Measurements from ENCODE around the gene SLC9A3. TPM values are rescaled to one million over a fixed set of nuclear protein-coding genes. Genes with fewer than 3 reads are reported as not detected.

Gene SLC9A3
- total and polyA plus RNA-seq, 4 experiments from 2014 or later: 2.2 to 3.1 (median 2.8) TPM

DNA sequence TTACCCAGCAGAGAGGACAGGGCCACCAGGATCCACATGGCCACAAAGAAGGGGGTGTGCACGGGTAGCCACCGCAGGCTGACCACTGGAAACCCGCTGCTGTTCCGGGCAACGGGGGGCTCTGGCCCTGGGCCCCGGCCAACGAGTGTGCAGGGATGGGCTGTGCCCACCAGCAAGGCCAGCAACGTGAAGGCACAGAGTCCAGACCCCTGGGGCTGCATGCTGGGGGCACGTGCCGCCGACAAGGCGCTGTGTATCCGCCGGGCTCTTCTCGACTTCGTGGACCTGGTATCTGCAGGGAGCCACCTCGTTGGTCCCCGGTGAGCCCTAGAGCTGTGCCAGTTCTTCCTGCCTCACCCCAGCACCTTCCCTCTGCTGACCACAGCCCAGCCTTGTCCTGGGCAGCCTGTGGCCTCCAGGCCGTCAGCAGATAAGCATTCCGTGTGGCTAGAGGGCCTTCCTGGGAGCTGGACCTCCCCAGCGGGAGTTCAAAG, 45.7 kb upstream of the SLC9A3 start:
- CTCF ChIA-PET (ENCODE audit: partially characterized antibody): interaction anchor here (1.1 kb wide), 1 partner anchor 10 kb away, joined by 3 read pairs; no protein-coding TSS in a partner anchor
- H3K9me3 Mint-ChIP-seq: peaks cover 0 to 4% (median under 1%) of the 10 kb centered on the region in 8 donors

DNA sequence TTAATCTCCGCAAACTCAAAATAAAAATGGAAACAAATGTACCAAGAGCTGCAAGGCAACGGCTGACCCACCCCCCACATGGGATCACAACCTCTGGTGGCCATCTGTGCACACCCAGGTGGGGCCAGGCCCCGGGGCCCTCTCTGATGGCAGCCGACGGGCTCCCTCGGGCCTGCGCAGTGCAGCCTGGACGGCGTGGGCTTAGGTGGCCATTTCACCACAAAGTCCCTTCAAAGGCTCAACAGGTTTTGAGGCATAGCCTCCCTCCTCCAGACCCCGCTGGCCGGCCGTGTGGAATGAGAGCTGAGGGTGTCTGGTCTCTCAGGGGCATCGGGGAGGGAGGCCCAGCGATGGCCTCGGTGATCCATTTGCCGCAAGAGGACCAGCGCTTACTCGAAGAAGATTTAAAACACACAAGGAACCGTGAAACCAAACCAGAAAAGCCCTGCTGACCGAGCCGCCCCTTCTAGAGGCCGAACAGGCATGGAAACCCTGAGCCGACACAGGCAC, 45.2 kb upstream of the SLC9A3 start:
- ChIA-PET CTCF (ENCODE audit: partially characterized antibody) (interaction anchor here (1.1 kb wide), 1 partner anchor 10 kb away, joined by 3 read pairs; no protein-coding TSS in a partner anchor), POLR2A (ENCODE audit: partially characterized antibody) (no interaction called here)
- H3K36me3 Mint-ChIP-seq: no peaks in the 10 kb centered on the region
- H3K4me1 Mint-ChIP-seq: no peaks in the 10 kb centered on the region
- intact Hi-C loops (cut with micrococcal nuclease): no loop called here
- Histone ChIP-seq H3K27ac (ENCODE audit: low read depth, low read length) (no peak overlapping the region), H3K4me3 (ENCODE audit: low read length in 2 of 2) (no peak overlapping the region), H3K27me3 (ENCODE audit: insufficient read depth, low read length) (no peaks in the 10 kb centered on the region), H3K9me3 (ENCODE audit: control insufficient read depth in 1 of 2, low read length in 2 of 2) (no peaks in the 10 kb centered on the region), H3K36me3 (ENCODE audit: insufficient read depth, low read length) (no peaks in the 10 kb centered on the region), H3K4me1 (ENCODE audit: insufficient read depth, low read length) (no peaks in the 10 kb centered on the region)
- peaks cover 13 to 24% of the 10 kb centered on the region in 2 donors for H3K27me3 Mint-ChIP-seq
- no peak for DNase-seq
- H3K4me3 Mint-ChIP-seq: no peak overlapping the region
- no peaks in the 10 kb centered on the region for H3K9me3 Mint-ChIP-seq
- no peak overlapping the region for H3K27ac Mint-ChIP-seq

More for the DNA sequence above, 45.7 kb upstream of the SLC9A3 start:
- H3K27me3 ChIP-seq (ENCODE audit: insufficient read depth, low read length): no peaks in the 10 kb centered on the region
- Mint-ChIP-seq H3K36me3 (no peaks in the 10 kb centered on the region), H3K27ac (no peak overlapping the region), H3K4me3 (no peak overlapping the region), H3K27me3 (peaks cover 15 to 28% of the 10 kb centered on the region in 2 donors), H3K4me1 (no peaks in the 10 kb centered on the region)
- no peak overlapping the region for H3K27ac ChIP-seq (ENCODE audit: low read depth, low read length)
- POLR2A ChIA-PET (ENCODE audit: partially characterized antibody): no interaction called here
- H3K4me1 ChIP-seq (ENCODE audit: insufficient read depth, low read length): no peaks in the 10 kb centered on the region
- no peaks in the 10 kb centered on the region for H3K36me3 ChIP-seq (ENCODE audit: insufficient read depth, low read length)
- intact Hi-C loops (cut with micrococcal nuclease): no loop called here
- H3K9me3 ChIP-seq (ENCODE audit: control insufficient read depth in 1 of 2, low read length in 2 of 2): no peaks in the 10 kb centered on the region
- no peak overlapping the region for H3K4me3 ChIP-seq (ENCODE audit: low read length in 2 of 2)
- DNase-seq: no peak

DNA sequence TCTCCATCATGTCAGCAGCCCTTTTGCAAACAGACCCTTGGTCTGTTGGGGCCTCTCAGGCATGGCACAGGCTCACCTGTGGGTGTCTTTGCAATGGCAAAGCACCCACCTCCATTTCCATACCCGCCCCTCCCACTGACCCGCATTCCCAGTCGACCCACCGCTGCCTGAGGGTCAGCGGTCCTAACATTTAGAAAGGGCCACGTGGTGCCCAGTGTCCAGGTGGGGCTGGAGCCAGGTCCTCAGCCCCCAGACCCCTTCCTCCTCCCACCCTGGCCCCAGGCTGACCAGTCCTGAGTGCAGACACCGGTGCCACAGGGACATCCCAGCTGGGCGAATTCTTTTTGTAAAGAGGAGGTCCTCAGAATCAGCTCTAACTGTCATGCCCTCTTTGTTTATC, 44.6 kb upstream of the SLC9A3 start:
- no peak for DNase-seq
- no peaks in the 10 kb centered on the region for H3K9me3 ChIP-seq (ENCODE audit: control insufficient read depth in 1 of 2, low read length in 2 of 2)
- Mint-ChIP-seq H3K9me3 (no peaks in the 10 kb centered on the region), H3K4me3 (no peak overlapping the region), H3K27me3 (peaks cover 13 to 22% of the 10 kb centered on the region in 2 donors), H3K4me1 (no peaks in the 10 kb centered on the region), H3K36me3 (no peaks in the 10 kb centered on the region), H3K27ac (no peak overlapping the region)
- no peaks in the 10 kb centered on the region for H3K4me1 ChIP-seq (ENCODE audit: insufficient read depth, low read length)
- H3K4me3 ChIP-seq (ENCODE audit: low read length in 2 of 2): no peak overlapping the region
- ChIA-PET CTCF (ENCODE audit: partially characterized antibody) (interaction anchor here (1.1 kb wide), 1 partner anchor 9 kb away, joined by 3 read pairs; no protein-coding TSS in a partner anchor), POLR2A (ENCODE audit: partially characterized antibody) (no interaction called here)
- no peak overlapping the region for H3K27ac ChIP-seq (ENCODE audit: low read depth, low read length)
- intact Hi-C loops (cut with micrococcal nuclease): no loop called here
- H3K27me3 ChIP-seq (ENCODE audit: insufficient read depth, low read length): no peaks in the 10 kb centered on the region
- no peaks in the 10 kb centered on the region for H3K36me3 ChIP-seq (ENCODE audit: insufficient read depth, low read length)

DNA sequence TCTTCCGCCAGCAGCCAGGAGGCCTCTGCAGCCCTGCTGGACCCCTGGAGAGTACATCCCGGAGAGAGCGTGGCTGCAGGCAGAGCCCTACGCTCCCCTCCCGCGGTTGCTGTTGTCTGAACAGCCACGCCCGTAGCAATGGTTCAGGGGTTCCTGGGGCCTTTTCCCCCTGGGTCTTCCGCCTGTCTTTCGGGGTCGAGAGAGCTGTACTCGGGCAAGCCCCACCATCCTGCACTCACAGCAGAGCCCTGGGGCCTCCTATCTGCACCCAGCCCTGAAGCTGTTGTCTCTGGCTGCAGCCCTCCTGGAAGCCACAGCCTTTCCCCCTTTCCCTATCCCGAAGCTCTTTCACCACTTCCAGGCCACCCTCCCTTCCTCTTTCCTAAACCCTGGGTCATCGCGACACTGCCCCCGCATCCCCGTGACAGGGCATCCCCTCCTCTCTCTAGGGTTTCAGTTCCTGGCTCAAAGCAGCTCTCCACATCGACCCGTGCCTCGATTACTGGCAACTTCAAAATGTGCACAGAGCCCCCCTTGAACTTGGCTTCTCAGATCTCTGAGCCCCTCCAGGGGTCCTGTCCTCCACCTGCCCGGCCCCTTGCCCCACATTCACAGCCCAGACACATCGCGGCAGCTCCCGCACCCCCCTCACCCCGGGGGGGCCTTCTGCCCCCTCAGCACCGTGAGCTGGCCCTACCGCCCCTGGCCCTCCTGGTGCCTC, 44.0 kb upstream of the SLC9A3 start:
- Mint-ChIP-seq H3K9me3 (no peaks in the 10 kb centered on the region), H3K36me3 (no peaks in the 10 kb centered on the region), H3K27me3 (peaks cover 11 to 17% of the 10 kb centered on the region in 2 donors), H3K27ac (peak overlapping the region in 1 of 7 donors; percentile 61), H3K4me1 (no peaks in the 10 kb centered on the region), H3K4me3 (no peak overlapping the region)
- no peaks in the 10 kb centered on the region for H3K27me3 ChIP-seq (ENCODE audit: insufficient read depth, low read length)
- POLR2A ChIA-PET (ENCODE audit: partially characterized antibody): no interaction called here
- CTCF ChIA-PET (ENCODE audit: partially characterized antibody): interaction anchor here (1.0 kb wide), 1 partner anchor 9 kb away, joined by 3 read pairs; no protein-coding TSS in a partner anchor
- H3K4me3 ChIP-seq (ENCODE audit: low read length in 2 of 2): no peak overlapping the region
- DNase-seq: no peak
- H3K36me3 ChIP-seq (ENCODE audit: insufficient read depth, low read length): no peaks in the 10 kb centered on the region
- H3K4me1 ChIP-seq (ENCODE audit: insufficient read depth, low read length): no peaks in the 10 kb centered on the region
- H3K27ac ChIP-seq (ENCODE audit: low read depth, low read length): no peak overlapping the region
- H3K9me3 ChIP-seq (ENCODE audit: control insufficient read depth in 1 of 2, low read length in 2 of 2): no peaks in the 10 kb centered on the region
- intact Hi-C loops (cut with micrococcal nuclease): no loop called here

DNA sequence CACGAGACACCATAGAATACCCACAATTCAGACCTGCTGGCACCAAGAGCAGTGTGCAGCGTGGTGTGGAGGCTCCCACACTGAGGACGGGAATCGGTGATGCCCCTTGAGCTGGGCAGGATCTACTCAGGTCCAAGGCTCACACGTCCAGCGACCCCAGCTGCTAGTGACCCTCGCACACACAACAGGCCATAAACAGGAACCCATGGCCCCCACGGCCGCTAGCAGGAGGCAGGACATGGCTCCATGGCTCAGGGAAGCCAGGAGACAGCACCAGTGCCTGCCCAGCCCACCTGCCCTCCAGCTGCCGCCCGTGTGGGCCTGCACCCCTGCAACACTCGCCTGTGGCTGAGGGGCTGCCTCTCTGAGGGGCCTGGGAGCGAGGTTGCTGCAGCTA, 43.4 kb upstream of the SLC9A3 start:
- Histone ChIP-seq H3K4me3 (ENCODE audit: low read length in 2 of 2) (no peak overlapping the region), H3K27me3 (ENCODE audit: insufficient read depth, low read length) (no peaks in the 10 kb centered on the region), H3K27ac (ENCODE audit: low read depth, low read length) (no peak overlapping the region), H3K9me3 (ENCODE audit: control insufficient read depth in 1 of 2, low read length in 2 of 2) (no peaks in the 10 kb centered on the region), H3K4me1 (ENCODE audit: insufficient read depth, low read length) (no peaks in the 10 kb centered on the region), H3K36me3 (ENCODE audit: insufficient read depth, low read length) (no peaks in the 10 kb centered on the region)
- CTCF ChIA-PET (ENCODE audit: partially characterized antibody): interaction anchor here (1.0 kb wide), 1 partner anchor 10 kb away, joined by 3 read pairs; no protein-coding TSS in a partner anchor
- H3K9me3 Mint-ChIP-seq: no peaks in the 10 kb centered on the region
- DNase-seq: no peak
- no peaks in the 10 kb centered on the region for H3K4me1 Mint-ChIP-seq
- POLR2A ChIA-PET (ENCODE audit: partially characterized antibody): no interaction called here
- no peak overlapping the region for H3K27ac Mint-ChIP-seq
- H3K27me3 Mint-ChIP-seq: peaks cover 11 to 14% of the 10 kb centered on the region in 2 donors
- intact Hi-C loops (cut with micrococcal nuclease): no loop called here
- no peak overlapping the region for H3K4me3 Mint-ChIP-seq
- no peaks in the 10 kb centered on the region for H3K36me3 Mint-ChIP-seq

DNA sequence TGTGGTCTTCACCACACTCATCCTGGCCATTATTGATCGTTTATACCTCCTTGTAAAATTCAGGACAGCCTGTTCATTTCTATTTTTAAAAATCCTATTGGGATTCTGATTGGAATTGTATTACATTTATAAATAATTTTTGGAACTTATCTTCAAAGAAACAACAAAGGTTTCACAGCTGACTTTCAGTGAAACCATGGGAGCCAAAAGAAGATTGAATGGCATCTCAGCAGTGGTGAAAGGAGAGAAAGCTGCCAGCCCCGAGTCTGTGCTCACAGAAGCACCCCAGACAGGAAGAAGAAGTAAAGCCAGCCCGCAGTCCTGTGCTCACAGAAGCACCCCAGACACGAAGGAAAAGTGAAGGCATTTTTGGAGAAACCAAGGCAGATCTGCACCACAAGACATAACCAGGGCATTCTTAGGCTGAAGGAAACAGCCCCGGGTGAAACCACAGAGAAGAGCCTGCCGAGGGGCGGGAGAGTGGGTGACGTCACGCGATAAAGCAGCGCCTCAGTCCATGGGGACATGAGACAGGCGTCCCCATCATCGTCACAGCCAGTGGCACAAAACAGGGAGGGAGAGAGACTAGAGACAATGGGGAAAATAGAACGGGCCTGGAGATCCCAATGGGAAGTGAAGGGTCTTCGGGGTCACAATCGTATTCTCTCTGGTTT, 42.5 kb upstream of the SLC9A3 start:
- Mint-ChIP-seq H3K4me3 (no peak overlapping the region), H3K36me3 (no peaks in the 10 kb centered on the region), H3K9me3 (no peaks in the 10 kb centered on the region), H3K27me3 (peaks cover 11 to 14% of the 10 kb centered on the region in 2 donors), H3K4me1 (no peaks in the 10 kb centered on the region), H3K27ac (peak overlapping the region in 1 of 7 donors; percentile 10)
- no peak for DNase-seq
- H3K4me3 ChIP-seq (ENCODE audit: low read length in 2 of 2): no peak overlapping the region
- POLR2A ChIA-PET (ENCODE audit: partially characterized antibody): no interaction called here
- CTCF ChIA-PET (ENCODE audit: partially characterized antibody): no interaction called here
- intact Hi-C loops (cut with micrococcal nuclease): no loop called here
- H3K36me3 ChIP-seq (ENCODE audit: insufficient read depth, low read length): no peaks in the 10 kb centered on the region
- no peak overlapping the region for H3K27ac ChIP-seq (ENCODE audit: low read depth, low read length)
- H3K9me3 ChIP-seq (ENCODE audit: control insufficient read depth in 1 of 2, low read length in 2 of 2): no peaks in the 10 kb centered on the region
- H3K4me1 ChIP-seq (ENCODE audit: insufficient read depth, low read length): no peaks in the 10 kb centered on the region
- no peaks in the 10 kb centered on the region for H3K27me3 ChIP-seq (ENCODE audit: insufficient read depth, low read length)

DNA sequence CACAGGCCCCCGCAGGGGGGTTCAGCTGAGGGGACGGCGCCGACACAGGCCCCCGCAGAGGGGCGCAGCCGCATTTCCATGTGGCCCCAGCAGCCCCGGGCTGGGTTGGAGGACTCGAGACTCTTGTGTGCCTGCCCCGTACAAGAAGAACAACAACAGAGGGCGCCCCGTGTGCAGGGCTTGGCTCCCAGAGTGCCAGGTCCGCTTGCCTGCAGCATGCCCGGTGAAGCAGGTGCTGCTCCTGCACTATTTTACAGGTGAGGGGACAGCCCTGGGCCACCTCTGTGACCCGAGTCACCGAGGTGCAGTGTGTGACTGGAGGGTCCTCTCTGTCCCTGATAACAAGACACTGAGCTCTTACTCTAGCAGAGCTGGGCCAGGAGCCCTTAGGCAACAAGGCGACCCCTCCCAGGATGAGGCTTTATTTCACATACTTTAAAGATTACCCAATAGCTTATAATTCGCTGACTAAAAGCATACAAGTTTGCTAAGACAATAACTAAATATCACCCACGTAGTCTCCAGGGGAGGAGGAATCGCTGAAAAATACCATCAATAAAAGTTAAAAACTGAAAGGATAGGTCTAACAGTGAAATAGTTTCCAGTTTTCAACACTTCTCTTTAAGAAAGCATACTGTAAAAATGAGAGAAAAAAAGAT, 41.7 kb upstream of the SLC9A3 start:
- CTCF ChIA-PET (ENCODE audit: partially characterized antibody): no interaction called here
- Histone ChIP-seq H3K4me1 (ENCODE audit: insufficient read depth, low read length) (no peaks in the 10 kb centered on the region), H3K27ac (ENCODE audit: low read depth, low read length) (no peak overlapping the region), H3K4me3 (ENCODE audit: low read length in 2 of 2) (no peak overlapping the region), H3K9me3 (ENCODE audit: control insufficient read depth in 1 of 2, low read length in 2 of 2) (no peaks in the 10 kb centered on the region), H3K27me3 (ENCODE audit: insufficient read depth, low read length) (no peaks in the 10 kb centered on the region), H3K36me3 (ENCODE audit: insufficient read depth, low read length) (no peaks in the 10 kb centered on the region)
- Mint-ChIP-seq H3K4me1 (no peaks in the 10 kb centered on the region), H3K36me3 (no peaks in the 10 kb centered on the region), H3K27ac (no peak overlapping the region), H3K9me3 (no peaks in the 10 kb centered on the region), H3K27me3 (peaks cover 11 to 14% of the 10 kb centered on the region in 2 donors), H3K4me3 (no peak overlapping the region)
- intact Hi-C loops (cut with micrococcal nuclease): no loop called here
- DNase-seq: no peak
- POLR2A ChIA-PET (ENCODE audit: partially characterized antibody): no interaction called here
